AG20443 (cell line): ENCODE results near the gene CEP162.
"Not testable (repeated sequence)": the region's sequence is repeated elsewhere in the genome, so short reads cannot be mapped to it uniquely, and the experiment has no call there.

Experiments used
- DNase-seq: peaks from one replicate; pipeline ENCODE4 v3.0.0; 2012; ENCODE audit warnings: low spot score, mixed read lengths

Gene CEP162

GRCh38 chr6:84227434-84228197, at the start of gene CEP162:
TSS of gene CEP162 (minus strand) at chr6:84227643. CDS start at chr6:84226393, 1,250 bp downstream.
- peak; percentile 91 for DNase-seq

DNA sequence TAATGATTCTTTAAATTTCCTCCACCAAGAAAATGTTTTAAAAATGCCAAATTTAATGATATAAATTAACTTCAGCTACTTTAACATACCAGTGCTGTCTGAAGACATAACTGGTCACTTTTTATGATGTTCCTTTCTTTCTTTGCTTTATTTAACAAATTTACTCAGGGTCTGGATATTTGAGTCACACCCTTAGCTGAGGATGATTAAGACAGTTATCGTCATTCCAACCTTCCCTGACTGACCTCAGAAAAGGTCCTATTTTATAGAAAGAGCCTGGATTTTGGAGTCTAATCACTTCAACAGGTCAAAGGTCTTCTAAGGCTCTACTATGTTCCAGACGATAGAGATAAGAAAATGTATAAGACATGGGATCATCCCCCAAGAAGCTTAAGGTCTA, 47.4 kb upstream of the CEP162 start:
- no peak for DNase-seq

DNA sequence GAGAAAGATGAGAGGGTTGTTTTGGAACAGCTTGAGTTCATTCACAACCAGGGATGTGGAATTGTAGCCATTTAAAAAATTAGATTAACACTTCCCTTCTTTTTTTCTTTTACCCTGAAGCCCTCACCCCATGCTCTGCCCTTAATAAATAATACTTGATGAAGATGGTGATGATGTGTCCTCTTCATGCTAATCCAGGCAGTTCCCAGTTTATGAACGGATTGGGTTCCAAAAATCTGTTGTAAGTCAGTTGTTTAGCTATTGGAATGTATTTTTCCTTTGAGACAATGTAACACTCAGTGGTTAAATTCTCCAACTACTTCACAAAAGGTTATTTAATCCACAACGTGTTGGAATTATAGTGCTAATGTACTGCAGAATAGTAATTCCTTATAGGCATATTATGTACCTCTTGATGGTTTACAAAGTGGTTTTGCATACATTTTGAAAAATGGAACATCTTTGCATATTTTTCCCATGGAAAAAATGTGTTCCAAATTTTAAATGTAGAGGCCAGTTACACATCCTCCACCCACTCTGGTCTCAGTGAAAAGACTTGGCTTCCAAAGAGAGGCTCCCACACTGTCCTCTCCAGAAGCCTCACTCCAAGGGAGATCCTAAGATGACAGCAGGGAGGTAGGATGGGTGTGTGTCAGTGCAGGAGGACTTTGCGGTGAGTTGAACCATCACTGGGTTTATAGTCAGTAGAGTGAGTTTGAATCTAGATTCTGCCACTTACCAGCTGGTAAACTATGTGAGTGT, 45.8 kb upstream of the CEP162 start:
- no peak for DNase-seq

DNA sequence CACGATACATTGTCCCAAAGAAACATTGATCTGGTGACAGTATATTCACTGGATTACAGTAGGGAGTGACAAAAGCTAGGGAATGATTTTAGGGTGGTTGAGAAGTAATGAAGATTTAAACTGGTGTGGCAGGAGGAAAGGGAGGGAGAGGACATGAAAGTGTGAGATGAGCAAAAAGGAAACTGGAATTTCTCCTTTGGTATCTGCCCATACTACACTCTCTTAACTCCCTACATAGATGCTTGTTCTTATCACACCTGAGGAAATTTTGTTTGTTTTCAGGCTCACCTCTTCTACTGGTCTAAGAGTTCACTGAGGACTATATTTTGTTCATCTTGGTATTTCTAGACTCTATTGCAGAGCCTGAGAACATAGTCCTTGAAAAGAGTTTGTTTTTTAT, 44.9 kb upstream of the CEP162 start:
- no peak for DNase-seq

DNA sequence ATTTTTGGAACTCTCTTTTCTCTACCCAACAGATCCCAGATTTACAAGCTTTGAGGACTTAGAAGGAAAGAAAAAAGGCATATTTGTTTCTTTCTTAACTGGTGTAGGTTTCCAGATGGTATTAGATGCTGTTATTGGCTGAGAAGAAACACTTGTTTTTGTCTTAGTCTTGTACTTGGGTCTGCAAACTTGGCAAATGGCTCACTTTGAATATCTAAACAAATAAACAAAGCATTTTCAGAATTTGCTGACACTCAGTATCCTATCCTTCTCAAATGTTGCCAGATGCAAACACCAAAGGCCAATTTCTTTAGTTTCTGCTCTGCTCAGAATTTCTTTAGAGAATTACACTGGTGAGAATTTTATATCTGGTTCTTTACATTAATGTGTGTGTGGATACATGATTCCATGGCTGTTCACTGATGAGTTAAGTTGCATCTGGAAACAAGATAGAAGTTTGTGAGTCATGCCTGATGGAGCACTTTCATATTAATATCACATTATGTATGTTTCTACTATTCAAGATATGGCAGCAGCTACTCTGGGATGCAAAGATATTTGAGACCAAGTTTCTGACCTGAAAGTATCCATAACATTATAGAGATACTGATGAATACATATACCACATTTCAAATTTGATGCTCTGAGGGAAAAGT, 43.7 kb upstream of the CEP162 start:
- DNase-seq = no peak

DNA sequence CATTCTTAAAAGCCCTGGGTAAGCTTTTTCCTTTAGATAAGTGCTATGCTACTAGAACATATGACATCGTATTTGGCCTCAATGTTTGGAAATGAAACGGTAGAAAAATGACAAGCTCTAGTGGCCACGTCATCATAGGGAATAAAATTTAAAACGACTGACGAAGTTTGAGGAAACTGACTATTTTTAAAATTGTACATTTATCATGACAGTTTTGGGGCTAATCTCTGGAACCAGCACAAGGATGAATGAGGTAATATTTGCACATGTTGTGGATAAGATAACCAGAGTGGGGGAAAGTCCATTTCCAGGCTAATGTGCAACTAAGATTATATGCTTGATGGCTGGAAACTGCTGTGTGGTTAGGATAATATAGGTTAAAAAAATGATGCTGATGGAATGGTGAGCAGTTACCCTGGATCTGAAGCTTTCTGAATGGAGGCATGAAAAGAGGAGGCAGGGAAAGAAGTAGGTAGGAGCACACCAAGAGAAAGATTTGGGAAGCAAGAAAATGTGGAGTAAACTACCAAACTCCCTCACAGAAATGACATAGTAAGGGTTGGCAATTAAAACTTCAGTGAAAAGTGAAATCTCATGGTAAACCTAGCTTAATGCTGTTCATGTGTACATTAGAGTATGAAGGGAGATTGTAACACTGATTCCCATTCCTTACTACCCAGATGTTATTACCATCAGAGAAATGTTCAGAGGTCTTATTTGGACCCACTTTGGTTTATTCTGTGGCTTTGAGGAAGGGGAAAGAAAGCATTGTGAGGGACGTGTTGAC, 42.7 kb upstream of the CEP162 start:
- DNase-seq = no peak

DNA sequence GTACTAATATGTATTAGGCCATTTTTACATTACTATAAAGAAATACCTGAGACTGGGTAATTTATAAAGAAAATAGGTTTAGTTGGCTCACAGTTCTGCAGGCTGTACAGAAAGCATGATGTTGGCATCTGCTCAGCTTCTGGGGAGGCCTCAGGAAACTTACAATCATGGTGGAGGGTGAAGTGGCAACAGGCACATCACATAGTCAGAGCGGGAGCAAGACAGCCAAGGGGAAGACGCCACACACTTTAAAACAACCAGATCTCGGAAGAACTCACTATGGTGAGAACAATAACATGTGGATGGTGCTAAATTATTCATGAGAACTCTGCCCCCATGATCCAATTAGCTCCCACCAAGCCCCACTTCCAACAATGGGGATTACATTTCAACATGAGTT, 41.3 kb upstream of the CEP162 start:
- no peak for DNase-seq

DNA sequence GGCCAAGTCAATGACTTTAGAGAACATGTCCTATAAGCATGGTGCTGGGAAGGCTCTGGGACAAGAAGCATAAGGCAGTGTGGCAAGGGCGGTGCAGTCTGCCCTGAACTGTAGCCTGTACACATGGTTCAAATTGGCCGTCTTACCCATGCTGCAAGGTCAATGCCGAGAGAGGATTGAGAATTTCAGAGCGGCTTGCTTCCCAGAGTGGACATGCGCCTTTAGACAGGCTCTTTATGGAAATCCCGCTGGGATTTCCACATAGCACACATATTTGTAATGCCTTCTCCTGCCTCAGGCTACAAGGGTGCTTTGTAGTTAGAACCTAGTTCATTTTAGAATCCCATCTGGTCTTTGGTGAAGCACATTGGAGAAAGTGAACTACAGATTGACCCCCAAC, 36.1 kb upstream of the CEP162 start:
- DNase-seq = no peak

DNA sequence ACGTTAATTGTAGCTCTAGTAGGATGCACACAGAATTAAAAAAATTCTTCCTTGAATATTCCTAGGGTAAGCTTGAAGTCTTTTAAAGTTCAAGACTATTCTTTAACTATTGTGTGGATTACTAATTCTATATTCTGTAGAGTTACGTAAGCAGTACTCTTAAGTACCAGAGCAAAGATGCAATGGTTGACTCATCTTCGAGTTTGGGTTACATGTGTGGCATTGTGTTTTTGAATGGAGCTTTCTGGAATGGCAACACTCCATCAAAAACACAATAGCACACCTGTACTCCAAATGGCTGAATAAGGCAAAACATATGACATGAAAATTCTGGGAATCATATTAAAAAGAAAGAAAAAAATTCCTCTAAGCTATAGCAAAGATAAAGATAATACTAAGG, 33.5 kb upstream of the CEP162 start:
- DNase-seq = no peak

DNA sequence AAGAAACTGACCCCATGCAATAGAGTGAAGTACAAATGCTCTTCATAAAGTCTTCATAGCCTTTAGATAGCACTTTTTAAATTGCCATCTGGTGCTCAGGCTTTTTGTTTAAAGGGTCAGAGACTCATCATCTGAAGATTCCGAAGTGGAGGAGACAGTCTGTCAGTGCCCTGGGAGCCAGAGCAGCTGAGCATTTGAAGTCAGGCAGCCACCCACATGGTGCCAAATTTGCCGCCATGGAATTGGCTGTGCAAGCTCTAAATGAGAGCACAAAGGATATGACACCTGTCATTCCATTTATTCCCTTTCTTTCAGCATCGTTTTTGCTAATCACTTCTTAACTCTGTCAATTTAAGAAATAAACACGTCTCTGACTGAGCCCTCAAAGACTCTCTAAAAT, 32.8 kb upstream of the CEP162 start:
- no peak for DNase-seq

DNA sequence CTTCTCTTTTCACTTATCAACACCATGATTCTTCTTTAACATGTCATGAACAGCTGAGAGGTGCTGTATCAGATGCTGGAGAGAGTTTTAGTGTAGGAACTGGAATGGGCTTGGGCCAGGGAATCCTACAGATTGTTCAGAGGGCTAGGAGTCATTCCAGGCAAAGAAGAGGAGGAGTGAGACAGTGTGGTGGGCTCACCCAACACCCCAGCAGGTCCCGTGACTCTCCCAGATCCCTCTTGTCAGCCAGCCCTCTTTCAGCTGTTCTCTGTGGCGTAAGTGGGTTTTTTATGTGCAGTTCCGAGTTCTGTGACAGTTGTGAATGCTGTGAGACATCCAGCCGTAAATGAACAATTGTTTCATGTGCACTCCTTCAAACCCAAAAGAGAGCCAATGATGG, 31.4 kb upstream of the CEP162 start:
- DNase-seq = no peak

DNA sequence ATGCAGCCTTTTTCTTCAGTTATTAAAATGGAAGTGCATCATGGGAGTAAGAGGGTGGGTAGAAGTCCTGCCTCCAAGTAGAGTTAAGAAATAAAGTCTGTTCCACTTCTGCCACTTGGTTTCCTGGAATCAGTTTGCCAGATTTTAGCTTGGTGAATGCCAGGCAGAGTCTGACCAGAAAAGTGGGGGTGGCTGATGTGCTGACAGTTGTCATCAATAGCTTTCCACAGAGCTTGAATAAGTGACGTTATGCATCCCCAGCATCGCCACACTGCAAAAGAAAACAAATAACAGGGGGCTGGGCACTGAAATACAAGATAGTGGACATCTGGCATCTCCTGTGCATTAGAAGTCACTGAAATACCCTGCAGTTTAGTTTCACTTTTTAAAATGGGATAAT, 30.8 kb upstream of the CEP162 start:
- DNase-seq = no peak

- no peak for DNase-seq
Observed at GRCh38 chr6:84255641-84256040, 28.2 kb upstream of the CEP162 start.

- DNase-seq = no peak
Observed at GRCh38 chr6:84253380-84253779, 25.9 kb upstream of the CEP162 start.

DNA sequence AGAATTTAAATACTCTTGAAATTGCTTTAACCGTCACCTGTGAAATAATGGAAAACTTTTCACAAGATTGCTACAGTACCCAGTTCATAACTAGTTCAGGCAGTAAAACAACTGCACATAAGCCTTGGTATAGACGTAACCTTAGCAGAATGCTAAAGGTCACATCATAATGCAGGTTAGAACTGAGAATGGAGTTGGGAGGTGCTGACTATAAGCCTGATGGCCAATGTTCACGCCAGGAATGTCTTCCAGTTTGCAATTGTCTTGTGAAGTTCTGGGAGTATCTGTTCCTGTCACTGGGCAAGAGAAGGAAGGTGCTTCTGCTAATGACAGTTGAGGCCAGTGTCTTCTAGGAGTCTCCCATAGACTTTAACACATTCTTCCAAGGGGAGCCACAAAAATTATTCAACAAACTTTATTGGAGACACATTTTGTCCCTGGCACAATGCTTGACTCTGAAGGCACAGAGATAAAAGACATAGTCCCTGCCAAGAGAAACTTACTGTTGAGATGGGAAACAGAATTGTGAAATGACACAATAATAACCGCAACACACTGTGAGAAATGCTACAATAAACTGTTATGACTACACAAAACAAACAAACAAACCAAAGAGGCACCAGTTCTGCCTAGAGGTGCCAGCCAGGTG, 24.6 kb upstream of the CEP162 start:
- peak; percentile 20 for DNase-seq

DNA sequence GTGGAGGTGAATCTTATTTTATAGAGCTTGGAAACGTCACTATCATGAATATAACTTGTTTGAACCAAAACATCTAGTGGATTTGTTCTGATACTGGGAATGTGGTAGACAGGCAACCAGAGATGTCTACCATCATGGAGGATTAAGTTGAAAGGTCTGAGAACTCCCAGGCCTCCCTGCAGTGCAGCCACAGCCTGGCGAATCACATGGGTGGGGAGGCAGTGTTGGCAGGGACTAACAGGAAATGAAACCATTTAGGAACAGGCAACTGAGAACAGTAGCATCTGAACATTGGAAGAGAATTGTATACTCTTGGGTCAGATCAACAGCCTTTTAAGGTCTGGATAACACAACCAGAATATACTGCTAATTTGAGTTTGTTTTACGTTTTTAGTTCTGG, 22.3 kb upstream of the CEP162 start:
- DNase-seq = peak; percentile 15

DNA sequence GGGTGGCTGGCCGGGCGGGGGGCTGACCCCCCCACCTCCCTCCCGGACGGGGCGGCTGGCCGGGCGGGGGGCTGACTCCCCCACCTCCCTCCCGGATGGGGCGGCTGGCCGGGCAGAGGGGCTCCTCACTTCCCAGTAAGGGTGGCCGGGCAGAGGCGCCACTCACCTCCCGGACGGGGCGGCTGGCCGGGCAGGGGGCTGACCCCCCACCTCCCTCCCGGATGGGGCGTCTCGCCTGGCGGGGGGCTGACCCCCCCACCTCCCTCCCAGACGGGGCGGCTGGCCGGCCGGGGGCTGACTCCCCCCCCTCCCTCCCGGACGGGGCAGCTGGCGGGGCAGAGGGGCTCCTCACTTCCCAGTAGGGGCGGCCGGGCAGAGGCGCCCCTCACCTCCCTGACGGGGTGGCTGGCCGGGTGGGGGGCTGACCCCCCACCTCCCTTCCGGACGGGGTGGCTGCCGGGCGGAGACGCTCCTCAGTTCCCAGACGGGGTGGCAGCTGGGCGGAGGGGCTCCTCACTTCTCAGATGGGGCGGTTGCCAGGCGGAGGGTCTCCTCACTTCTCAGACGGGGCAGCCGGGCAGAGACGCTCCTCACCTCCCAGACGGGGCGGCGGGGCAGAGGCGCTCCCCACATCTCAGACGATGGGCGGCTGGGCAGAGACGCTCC, 17.1 kb upstream of the CEP162 start:
- DNase-seq = not testable (repeated sequence)

- no peak for DNase-seq
Observed at GRCh38 chr6:84243240-84243639, 15.8 kb upstream of the CEP162 start.

DNA sequence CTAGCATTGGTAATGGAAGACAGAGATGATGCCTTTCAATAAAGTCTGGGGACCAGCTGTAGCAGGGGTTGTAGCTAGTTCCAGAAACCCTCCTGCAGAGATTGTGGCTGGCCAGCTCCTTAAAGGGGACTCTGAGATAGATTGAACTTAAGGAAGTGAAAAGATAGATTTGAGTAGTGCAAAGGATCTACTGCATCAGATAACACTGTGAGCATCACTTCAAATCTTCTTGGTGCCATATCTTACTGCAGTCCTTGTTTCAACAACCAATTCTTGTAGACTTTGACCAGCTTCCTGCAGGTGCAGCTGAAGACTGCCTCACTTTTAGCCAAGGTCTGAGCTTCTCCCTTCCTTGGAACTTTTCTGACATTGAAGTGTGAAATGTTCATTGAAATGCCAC, 14.8 kb upstream of the CEP162 start:
- DNase-seq = no peak

GRCh38 chr6:84228198-84228543, 728 bp upstream of the CEP162 start:
- no peak for DNase-seq

- DNase-seq = peak; percentile 8
Observed at GRCh38 chr6:84227044-84227433, 404 bp downstream of the CEP162 start.
